NCI-H146 treated with DMSO at 0.1 percent for 48 hours (cell line): ENCODE results near the gene DEPP1.

Experiments
- DNase-seq: peaks from one replicate; lab custom pipeline; 2025; ENCODE audit not compliant: unreplicated experiment; lab: John Stamatoyannopoulos, UW

DEPP1 gene

GRCh38 chr10:44993922-44994751 lies 15.5 kb upstream of the DEPP1 start:
- DNase-seq, result peak; percentile 1

GRCh38 chr10:44993226-44993921 lies 14.8 kb upstream of the DEPP1 start:
- peak; percentile 7 for DNase-seq

GRCh38 chr10:44992732-44993225 lies 14.2 kb upstream of the DEPP1 start:
- no peak for DNase-seq

- no peak for DNase-seq
These were observed 13.6 kb upstream of the DEPP1 start for GRCh38 chr10:44992070-44992731.

- DNase-seq, result no peak
These were observed 13.0 kb upstream of the DEPP1 start for GRCh38 chr10:44991571-44991970.

- DNase-seq, result no peak
These were observed 12.4 kb upstream of the DEPP1 start for GRCh38 chr10:44990965-44991364.

- no peak for DNase-seq
These were observed 11.7 kb upstream of the DEPP1 start for GRCh38 chr10:44990302-44990655.

- no peak for DNase-seq
These were observed 11.1 kb upstream of the DEPP1 start for GRCh38 chr10:44989597-44990301.

GRCh38 chr10:44988957-44989585 lies 10.5 kb upstream of the DEPP1 start:
- peak; percentile 46 for DNase-seq

- DNase-seq, result no peak
These were observed 8.1 kb upstream of the DEPP1 start for GRCh38 chr10:44986670-44987069.

- no peak for DNase-seq
These were observed 7.6 kb upstream of the DEPP1 start for GRCh38 chr10:44986179-44986578.

- DNase-seq, result no peak
These were observed 6.6 kb upstream of the DEPP1 start for GRCh38 chr10:44985175-44985681.

- DNase-seq, result no peak
These were observed 6.1 kb upstream of the DEPP1 start for GRCh38 chr10:44984671-44985101.

- no peak for DNase-seq
These were observed 5.3 kb upstream of the DEPP1 start for GRCh38 chr10:44983895-44984278.

- DNase-seq, result no peak
These were observed 4.7 kb upstream of the DEPP1 start for GRCh38 chr10:44983066-44983894.

GRCh38 chr10:44982496-44982895 lies 3.9 kb upstream of the DEPP1 start:
- no peak for DNase-seq

- no peak for DNase-seq
These were observed 3.5 kb upstream of the DEPP1 start for GRCh38 chr10:44982114-44982460.

GRCh38 chr10:44981172-44982113 lies 2.8 kb upstream of the DEPP1 start:
- DNase-seq, result no peak
